MM.1S (cell line): ENCODE data around the gene NFKB1.

ENCODE experiments used
- CTCF ChIP-seq: fragments of 300-600 bp; sonication (generic); IDR thresholded peaks from 2 replicates; pipeline ENCODE4 v1.5.1; 2016; ENCODE audit warnings: antibody characterized with exemption, low read length, mixed read lengths
- EZH2 ChIP-seq: fragments of 300-600 bp; sonication (generic); optimal IDR thresholded peaks from 2 replicates; pipeline ENCODE3; 2017; ENCODE audit warnings: low read depth, mild to moderate bottlenecking, antibody characterized with exemption, low read length, mixed read lengths

- TF ChIP-seq CTCF (no peak), EZH2 (no peak)
These were observed 61.8 kb downstream of the NFKB1 start for GRCh38 chr4:102563000-102563399.
